Transverse colon (tissue), 4 donors: ENCODE results near the gene SPON2.

Experiments
- EP300 ChIP-seq: sonication (generic); formaldehyde crosslinking; IDR thresholded peaks from one replicate; pipeline ENCODE4 v1.6.1; 2017; ENCODE audit warnings: antibody characterized with exemption, low read depth
- POLR2A ChIP-seq: fragments of 450-650 bp; IDR thresholded peaks from one replicate; pipeline ENCODE4 v1.6.1; 2016; ENCODE audit warnings: antibody characterized with exemption, mild to moderate bottlenecking, moderate library complexity
- POLR2AphosphoS5 ChIP-seq, 3 donors: sonication (generic); formaldehyde crosslinking; IDR thresholded peaks; one replicate each; pipeline ENCODE4 v1.6.1; 2016; ENCODE audit warnings: antibody characterized with exemption in 3 of 3
- TF ChIP-seq, protein P1 (sequence below), 5 experiments: fragments of 200-600 bp in 3 of 5; fragments of 450-650 bp in 2 of 5; sonication (generic) in 3 of 5; IDR thresholded peaks; 1 replicate in 2 of 5; 2 replicates in 3 of 5; pipeline ENCODE4 v1.5.1; 2016 to 2017; ENCODE audit warnings: antibody characterized with exemption in 5 of 5, inconsistent platforms in 3 of 5, mild to moderate bottlenecking in 2 of 5, moderate library complexity in 1 of 5

DNA sequence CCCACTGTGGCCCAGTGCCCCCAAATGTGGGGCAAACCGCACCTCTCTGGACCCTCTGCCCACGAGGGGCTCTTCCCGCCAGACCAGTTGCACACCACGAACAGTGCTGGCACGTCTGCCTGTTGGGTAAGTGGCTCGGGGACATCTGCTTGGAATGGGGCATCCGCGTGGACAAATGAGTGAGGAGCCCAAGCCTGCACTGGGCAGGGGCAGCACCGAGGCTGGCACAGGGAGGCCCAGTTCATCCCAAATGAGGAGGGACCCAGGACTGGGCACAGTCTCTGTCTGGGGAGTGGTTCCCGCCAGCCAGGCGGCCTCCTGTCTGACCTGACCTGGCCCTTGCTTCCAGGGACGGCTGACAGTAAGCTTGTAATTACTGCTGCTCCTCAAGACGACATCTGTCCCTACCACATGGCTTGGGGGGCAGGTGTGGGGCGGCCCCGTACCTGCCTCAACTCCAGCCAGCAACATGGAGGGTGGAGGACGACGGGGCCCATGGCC lies 3.2 kb downstream of the SPON2 start:
- TF ChIP-seq, protein P1, sequence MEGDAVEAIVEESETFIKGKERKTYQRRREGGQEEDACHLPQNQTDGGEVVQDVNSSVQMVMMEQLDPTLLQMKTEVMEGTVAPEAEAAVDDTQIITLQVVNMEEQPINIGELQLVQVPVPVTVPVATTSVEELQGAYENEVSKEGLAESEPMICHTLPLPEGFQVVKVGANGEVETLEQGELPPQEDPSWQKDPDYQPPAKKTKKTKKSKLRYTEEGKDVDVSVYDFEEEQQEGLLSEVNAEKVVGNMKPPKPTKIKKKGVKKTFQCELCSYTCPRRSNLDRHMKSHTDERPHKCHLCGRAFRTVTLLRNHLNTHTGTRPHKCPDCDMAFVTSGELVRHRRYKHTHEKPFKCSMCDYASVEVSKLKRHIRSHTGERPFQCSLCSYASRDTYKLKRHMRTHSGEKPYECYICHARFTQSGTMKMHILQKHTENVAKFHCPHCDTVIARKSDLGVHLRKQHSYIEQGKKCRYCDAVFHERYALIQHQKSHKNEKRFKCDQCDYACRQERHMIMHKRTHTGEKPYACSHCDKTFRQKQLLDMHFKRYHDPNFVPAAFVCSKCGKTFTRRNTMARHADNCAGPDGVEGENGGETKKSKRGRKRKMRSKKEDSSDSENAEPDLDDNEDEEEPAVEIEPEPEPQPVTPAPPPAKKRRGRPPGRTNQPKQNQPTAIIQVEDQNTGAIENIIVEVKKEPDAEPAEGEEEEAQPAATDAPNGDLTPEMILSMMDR (IDR thresholded peaks at IDR 0.05): no peak
- no peak for TF ChIP-seq POLR2AphosphoS5 (IDR thresholded peaks at IDR 0.05)
- no peak for TF ChIP-seq POLR2A
- TF ChIP-seq EP300: no peak
